Measurements from ENCODE around the gene F2R. TPM values are rescaled to one million over a fixed set of nuclear protein-coding genes. Genes with fewer than 3 reads are reported as not detected.
A peak's percentile ranks its signal among the peaks of the same experiment; 100 is the strongest.

The F2R gene
- total RNA-seq, 1 donor from 2014 or later, result 42.4 TPM

DNA sequence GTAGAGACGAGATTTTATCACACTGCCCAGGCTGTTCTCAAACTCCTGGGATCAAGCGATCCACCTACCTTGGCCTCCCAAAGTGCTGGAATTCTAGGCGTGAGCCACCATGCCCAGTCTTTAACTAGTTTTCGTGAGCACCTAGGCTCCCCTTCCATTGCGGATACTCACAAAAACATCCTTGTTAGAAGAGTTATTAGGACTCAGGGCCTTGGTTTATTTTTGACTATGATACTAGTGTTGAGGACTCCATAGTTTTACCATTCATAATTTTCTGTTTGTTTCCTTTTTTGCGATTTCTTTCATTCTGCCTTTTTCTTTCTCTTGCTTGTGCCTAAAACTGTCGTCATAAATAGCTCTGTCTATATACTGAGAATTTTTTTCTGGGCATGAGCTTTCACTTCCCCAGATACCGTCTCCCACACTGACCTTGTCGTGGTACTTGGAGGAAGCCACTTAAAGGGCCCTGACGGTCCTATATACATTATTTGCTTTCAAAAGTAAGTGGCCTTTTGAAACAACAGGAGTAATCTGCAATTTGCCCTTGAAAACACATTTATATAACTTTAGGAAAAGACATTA, 5.2 kb downstream of the F2R start:
- peaks cover 32% of the 10 kb centered on the region for H3K4me1 Mint-ChIP-seq
- H3K9me3 Mint-ChIP-seq, result no peaks in the 10 kb centered on the region
- H3K36me3 Mint-ChIP-seq (ENCODE audit: low read depth), result peaks cover 11% of the 10 kb centered on the region
- peak overlapping the region; percentile 27 for H3K4me3 Mint-ChIP-seq
- no peak overlapping the region for H3K27ac Mint-ChIP-seq (ENCODE audit: unreplicated experiment)
- TF ChIP-seq, protein P1, sequence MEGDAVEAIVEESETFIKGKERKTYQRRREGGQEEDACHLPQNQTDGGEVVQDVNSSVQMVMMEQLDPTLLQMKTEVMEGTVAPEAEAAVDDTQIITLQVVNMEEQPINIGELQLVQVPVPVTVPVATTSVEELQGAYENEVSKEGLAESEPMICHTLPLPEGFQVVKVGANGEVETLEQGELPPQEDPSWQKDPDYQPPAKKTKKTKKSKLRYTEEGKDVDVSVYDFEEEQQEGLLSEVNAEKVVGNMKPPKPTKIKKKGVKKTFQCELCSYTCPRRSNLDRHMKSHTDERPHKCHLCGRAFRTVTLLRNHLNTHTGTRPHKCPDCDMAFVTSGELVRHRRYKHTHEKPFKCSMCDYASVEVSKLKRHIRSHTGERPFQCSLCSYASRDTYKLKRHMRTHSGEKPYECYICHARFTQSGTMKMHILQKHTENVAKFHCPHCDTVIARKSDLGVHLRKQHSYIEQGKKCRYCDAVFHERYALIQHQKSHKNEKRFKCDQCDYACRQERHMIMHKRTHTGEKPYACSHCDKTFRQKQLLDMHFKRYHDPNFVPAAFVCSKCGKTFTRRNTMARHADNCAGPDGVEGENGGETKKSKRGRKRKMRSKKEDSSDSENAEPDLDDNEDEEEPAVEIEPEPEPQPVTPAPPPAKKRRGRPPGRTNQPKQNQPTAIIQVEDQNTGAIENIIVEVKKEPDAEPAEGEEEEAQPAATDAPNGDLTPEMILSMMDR (conservative IDR thresholded peaks at IDR 0.05), result no peak
- H3K27me3 Mint-ChIP-seq (ENCODE audit: low read depth), result peaks cover 4% of the 10 kb centered on the region
- no peak for DNase-seq (ENCODE audit: low read depth, low spot score)

DNA sequence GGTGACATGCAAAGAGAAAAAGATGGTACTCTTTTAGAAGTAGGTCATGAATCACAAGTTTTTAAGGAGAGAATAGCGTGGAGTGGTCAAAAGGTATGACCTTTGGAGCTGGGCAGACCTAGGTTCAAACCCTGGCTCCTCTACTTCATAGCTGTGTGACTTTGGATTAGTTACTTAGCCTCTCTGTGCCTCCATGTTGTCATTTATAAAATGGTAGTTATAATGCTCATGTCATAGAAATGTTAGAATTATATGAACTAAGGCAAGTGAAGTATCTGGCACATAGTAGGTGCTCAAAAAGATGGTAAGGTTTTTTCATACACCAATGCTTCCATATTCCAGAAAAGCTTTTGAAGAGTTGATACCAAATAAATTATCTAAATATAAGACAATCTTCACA, 7.3 kb downstream of the F2R start:
- Mint-ChIP-seq H3K36me3 (ENCODE audit: low read depth) (peaks cover 22% of the 10 kb centered on the region), H3K4me3 (no peak overlapping the region), H3K9me3 (peaks cover 2% of the 10 kb centered on the region), H3K27ac (ENCODE audit: unreplicated experiment) (no peak overlapping the region), H3K4me1 (peaks cover 16% of the 10 kb centered on the region), H3K27me3 (ENCODE audit: low read depth) (no peaks in the 10 kb centered on the region)
- DNase-seq (ENCODE audit: low read depth, low spot score), result no peak
- TF ChIP-seq, protein P1 (conservative IDR thresholded peaks at IDR 0.05), result no peak

DNA sequence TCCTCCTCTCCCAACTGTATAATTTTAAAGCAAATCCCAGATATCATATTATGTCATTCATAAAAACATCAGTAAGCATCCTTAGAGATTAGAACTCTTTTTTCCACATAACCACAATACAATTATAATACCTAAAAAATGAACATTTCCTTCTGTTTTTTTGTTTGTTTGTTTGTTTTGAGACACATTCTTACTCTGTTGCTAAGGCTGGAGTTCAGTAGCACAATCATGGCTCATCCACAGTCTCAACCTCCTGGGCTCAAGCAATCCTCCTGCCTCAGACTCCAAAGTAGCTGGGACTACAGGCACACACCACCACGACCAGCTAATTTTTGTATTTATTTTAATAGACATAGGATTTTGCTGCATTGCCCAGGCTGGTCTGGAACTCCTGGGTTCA, 8.0 kb downstream of the F2R start:
- H3K36me3 Mint-ChIP-seq (ENCODE audit: low read depth), result peaks cover 21% of the 10 kb centered on the region
- TF ChIP-seq, protein P1 (conservative IDR thresholded peaks at IDR 0.05), result no peak
- peaks cover 10% of the 10 kb centered on the region for H3K4me1 Mint-ChIP-seq
- no peak overlapping the region for H3K27ac Mint-ChIP-seq (ENCODE audit: unreplicated experiment)
- peaks cover 3% of the 10 kb centered on the region for H3K9me3 Mint-ChIP-seq
- H3K27me3 Mint-ChIP-seq (ENCODE audit: low read depth), result no peaks in the 10 kb centered on the region
- DNase-seq (ENCODE audit: low read depth, low spot score), result no peak
- no peak overlapping the region for H3K4me3 Mint-ChIP-seq

DNA sequence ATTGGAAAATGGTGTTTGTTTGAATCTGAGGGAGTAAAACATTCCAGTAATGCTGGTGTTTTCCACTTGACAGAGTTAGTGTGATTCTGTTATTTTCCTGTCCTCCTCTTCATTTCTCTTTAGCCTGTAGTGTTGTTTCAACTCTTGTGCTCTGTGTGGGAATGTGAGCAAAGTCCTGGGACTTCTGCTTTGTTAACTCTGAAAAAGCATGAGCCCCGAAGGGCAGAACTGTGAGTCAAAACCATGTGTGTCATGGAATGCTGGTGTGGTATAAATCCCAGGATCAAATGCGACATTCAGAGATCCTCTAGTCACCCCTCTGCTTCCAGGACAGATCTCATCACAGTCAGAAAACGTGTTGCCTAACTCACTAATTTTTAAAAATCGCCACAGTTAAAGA, 8.9 kb downstream of the F2R start:
- Mint-ChIP-seq H3K9me3 (peaks cover 12% of the 10 kb centered on the region), H3K27ac (ENCODE audit: unreplicated experiment) (no peak overlapping the region), H3K27me3 (ENCODE audit: low read depth) (no peaks in the 10 kb centered on the region), H3K4me1 (peaks cover 8% of the 10 kb centered on the region), H3K36me3 (ENCODE audit: low read depth) (peaks cover 30% of the 10 kb centered on the region), H3K4me3 (no peak overlapping the region)
- no peak for DNase-seq (ENCODE audit: low read depth, low spot score)
- TF ChIP-seq, protein P1 (conservative IDR thresholded peaks at IDR 0.05), result no peak

DNA sequence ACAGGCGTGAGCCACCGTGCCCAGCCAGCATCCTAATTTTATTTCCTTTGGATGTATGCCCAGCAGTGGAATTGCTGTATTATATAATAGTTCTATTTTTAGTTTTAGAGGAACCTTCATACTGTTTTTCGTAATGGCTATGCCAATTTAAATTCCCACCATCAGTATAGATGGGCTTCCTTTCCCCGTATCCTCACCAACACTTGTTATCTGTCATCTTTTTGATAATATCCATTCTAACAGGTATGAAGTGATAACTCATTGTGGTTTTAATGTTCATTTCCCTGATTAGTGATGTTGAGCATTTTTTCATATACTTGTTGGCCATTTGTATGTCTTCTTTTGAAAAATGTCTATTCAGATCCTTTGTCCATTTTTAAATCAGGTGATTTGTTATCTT, 13.0 kb downstream of the F2R start:
- TF ChIP-seq, protein P1 (conservative IDR thresholded peaks at IDR 0.05), result no peak
- Mint-ChIP-seq H3K4me1 (peaks cover 8% of the 10 kb centered on the region), H3K9me3 (peaks cover 19% of the 10 kb centered on the region), H3K27ac (ENCODE audit: unreplicated experiment) (no peak overlapping the region), H3K27me3 (ENCODE audit: low read depth) (no peaks in the 10 kb centered on the region), H3K4me3 (no peak overlapping the region), H3K36me3 (ENCODE audit: low read depth) (peaks cover 60% of the 10 kb centered on the region)
- DNase-seq (ENCODE audit: low read depth, low spot score), result no peak

All from neural crest cell (in vitro differentiated cells).